Measurements from ENCODE around the gene CXCL8. TPM values are rescaled to one million over a fixed set of nuclear protein-coding genes. Genes with fewer than 3 reads are reported as not detected.

The CXCL8 gene
- total RNA-seq, 4 donors from 2014 or later: 25.6 TPM; not detected in 3

GRCh38 chr4:73709451-73710033 lies 30.8 kb upstream of the CXCL8 start:
- TF ChIP-seq POLR2A (IDR thresholded peaks at IDR 0.05) (no peak), CTCF (IDR thresholded peaks at IDR 0.05) (no peak)
- Histone ChIP-seq H3K4me3 (no peak overlapping the region), H3K27ac (no peak overlapping the region)

GRCh38 chr4:73710094-73710493 lies 30.3 kb upstream of the CXCL8 start:
- no peaks in the 10 kb centered on the region for H3K36me3 ChIP-seq
- DNase-seq: no peak
- no peak for TF ChIP-seq CTCF (IDR thresholded peaks at IDR 0.05)
- no peak for TF ChIP-seq POLR2A (IDR thresholded peaks at IDR 0.05)
- no peak overlapping the region for H3K27ac ChIP-seq
- no peaks in the 10 kb centered on the region for H3K27me3 ChIP-seq
- no peaks in the 10 kb centered on the region for H3K4me1 ChIP-seq
- no peaks in the 10 kb centered on the region for H3K9me3 ChIP-seq
- no peak overlapping the region for H3K4me3 ChIP-seq

More at GRCh38 chr4:73709451-73710033, 30.8 kb upstream of the CXCL8 start:
- Histone ChIP-seq H3K36me3 (no peaks in the 10 kb centered on the region), H3K9me3 (no peaks in the 10 kb centered on the region), H3K4me1 (no peaks in the 10 kb centered on the region), H3K27me3 (no peaks in the 10 kb centered on the region)
- no peak for DNase-seq

- DNase-seq: no peak
- no peaks in the 10 kb centered on the region for H3K27me3 ChIP-seq
- no peak overlapping the region for H3K27ac ChIP-seq
- H3K4me3 ChIP-seq: no peak overlapping the region
- no peaks in the 10 kb centered on the region for H3K9me3 ChIP-seq
- no peak for TF ChIP-seq POLR2A (IDR thresholded peaks at IDR 0.05)
- TF ChIP-seq CTCF (IDR thresholded peaks at IDR 0.05): no peak
- no peaks in the 10 kb centered on the region for H3K36me3 ChIP-seq
- H3K4me1 ChIP-seq: no peaks in the 10 kb centered on the region
These were observed 28.4 kb upstream of the CXCL8 start for GRCh38 chr4:73711989-73712388.

- no peaks in the 10 kb centered on the region for H3K36me3 ChIP-seq
- H3K27me3 ChIP-seq: no peaks in the 10 kb centered on the region
- H3K9me3 ChIP-seq: no peaks in the 10 kb centered on the region
- no peaks in the 10 kb centered on the region for H3K4me1 ChIP-seq
- no peak overlapping the region for H3K4me3 ChIP-seq
- TF ChIP-seq CTCF (IDR thresholded peaks at IDR 0.05): no peak
- no peak overlapping the region for H3K27ac ChIP-seq
- no peak for DNase-seq
These were observed 26.7 kb upstream of the CXCL8 start for GRCh38 chr4:73713650-73714049.

- Histone ChIP-seq H3K4me1 (no peaks in the 10 kb centered on the region), H3K9me3 (no peaks in the 10 kb centered on the region), H3K36me3 (no peaks in the 10 kb centered on the region), H3K27me3 (no peaks in the 10 kb centered on the region), H3K4me3 (no peak overlapping the region), H3K27ac (no peak overlapping the region)
- TF ChIP-seq POLR2A (IDR thresholded peaks at IDR 0.05) (no peak), CTCF (IDR thresholded peaks at IDR 0.05) (no peak)
- no peak for DNase-seq
These were observed 25.7 kb upstream of the CXCL8 start for GRCh38 chr4:73714647-73715046.

- Histone ChIP-seq H3K4me3 (no peak overlapping the region), H3K27ac (no peak overlapping the region), H3K9me3 (no peaks in the 10 kb centered on the region), H3K27me3 (no peaks in the 10 kb centered on the region), H3K36me3 (no peaks in the 10 kb centered on the region), H3K4me1 (no peaks in the 10 kb centered on the region)
- DNase-seq: no peak
- TF ChIP-seq POLR2A (IDR thresholded peaks at IDR 0.05) (no peak), CTCF (IDR thresholded peaks at IDR 0.05) (no peak)
These were observed 24.7 kb upstream of the CXCL8 start for GRCh38 chr4:73715659-73716058.
